Stimulated activated CD4-positive, alpha-beta T cell treated with anti-CD3 and anti-CD28 coated beads, Interleukin-15, amount 100 ng/mL, for 48 hours (primary cell): ENCODE data around the gene SEC22C.
A peak's percentile ranks its signal among the peaks of the same experiment; 100 is the strongest.
"Not testable (repeated sequence)": the region's sequence is repeated elsewhere in the genome, so short reads cannot be mapped to it uniquely, and the experiment has no call there.

Experiments used
- DNase-seq, 2 donors: peaks; one replicate each; pipeline ENCODE4 v3.0.0-alpha.2; 2020; ENCODE audit warnings: low read depth in 2 of 2

SEC22C gene, protein sequence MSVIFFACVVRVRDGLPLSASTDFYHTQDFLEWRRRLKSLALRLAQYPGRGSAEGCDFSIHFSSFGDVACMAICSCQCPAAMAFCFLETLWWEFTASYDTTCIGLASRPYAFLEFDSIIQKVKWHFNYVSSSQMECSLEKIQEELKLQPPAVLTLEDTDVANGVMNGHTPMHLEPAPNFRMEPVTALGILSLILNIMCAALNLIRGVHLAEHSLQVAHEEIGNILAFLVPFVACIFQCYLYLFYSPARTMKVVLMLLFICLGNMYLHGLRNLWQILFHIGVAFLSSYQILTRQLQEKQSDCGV

DNA sequence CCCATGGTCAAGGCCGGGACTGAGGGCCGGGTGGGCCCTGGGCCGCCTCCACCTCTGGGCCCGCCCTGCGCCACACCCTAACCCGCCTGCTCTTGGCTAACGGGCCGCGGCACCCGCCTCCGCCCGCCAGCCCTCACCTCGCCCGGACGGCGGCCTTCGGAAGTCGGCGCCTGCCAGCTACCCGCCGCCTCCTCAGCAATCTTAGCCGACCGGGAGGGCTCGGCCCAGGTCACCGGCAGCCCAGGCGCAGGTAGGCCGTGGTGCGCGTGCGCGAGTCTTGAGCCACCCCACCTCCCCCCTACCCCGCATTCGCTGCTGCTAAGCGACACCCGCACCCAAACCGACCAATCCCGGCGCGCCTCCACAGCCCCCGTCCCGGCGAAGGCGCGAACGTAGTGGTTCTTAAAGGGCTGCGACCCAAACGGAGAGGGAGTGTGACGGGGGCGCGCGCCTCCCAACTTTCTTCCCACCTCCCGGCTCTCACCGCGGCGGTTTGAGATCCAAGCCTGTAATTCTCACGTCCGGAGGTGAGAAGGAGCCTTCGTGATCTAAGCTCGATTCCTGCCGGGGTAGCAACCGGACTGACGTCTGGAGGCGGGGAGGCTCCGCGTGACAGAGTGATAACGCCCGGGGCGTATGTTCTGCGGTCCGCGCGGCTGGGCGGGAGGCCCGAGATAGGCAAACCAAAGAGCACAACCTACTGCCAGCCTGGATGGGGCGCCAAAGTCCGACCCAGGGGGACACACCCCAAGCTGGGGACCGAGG lies at the start of gene SEC22C:
Gene SEC22C, minus strand, starts transcription at position 259 of the 765 bp plus-strand sequence. CDS start 12,921 bp downstream, outside the sequence.
- DNase-seq = peak; percentile 92 to 95

- DNase-seq = no peak
These were observed 31.7 kb upstream of the SEC22C start for GRCh38 chr3:42613462-42613861.

DNA sequence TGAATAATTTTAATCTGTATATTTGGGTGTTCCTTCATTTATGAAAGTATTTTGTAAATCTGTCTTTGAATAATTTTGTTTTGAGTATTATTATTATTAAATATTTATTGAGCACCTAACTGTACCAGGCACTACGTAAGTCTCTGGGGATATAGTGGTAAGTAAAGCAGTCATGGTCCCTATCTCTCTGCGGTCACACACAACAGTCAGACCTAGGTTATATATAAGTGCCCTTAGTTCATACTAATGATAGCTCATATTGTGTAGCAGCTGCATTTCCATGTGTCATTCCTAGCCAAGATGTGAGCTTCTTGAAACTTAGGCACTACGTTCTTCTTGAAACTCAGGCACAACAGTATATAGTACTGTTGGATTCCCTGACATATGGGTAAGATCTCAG lies 31.2 kb upstream of the SEC22C start:
- DNase-seq = no peak

DNA sequence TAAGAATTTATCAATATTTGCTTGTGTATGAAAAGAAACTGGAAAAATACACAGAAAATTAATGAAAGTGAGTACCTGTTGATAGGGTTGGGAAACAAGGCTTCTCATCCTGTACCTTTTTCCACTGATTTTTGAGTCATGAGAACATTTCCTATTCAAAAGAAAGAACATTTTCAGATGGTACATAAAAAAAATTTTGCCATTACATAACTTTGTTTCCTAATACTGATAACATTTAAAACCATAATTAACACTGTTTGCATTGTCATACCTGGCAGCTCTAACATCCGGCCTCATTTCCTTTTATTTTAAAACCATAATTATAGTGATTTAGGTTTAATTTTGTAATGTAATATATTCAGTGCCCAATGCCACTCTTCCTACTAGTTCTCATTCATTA lies 30.4 kb upstream of the SEC22C start:
- no peak for DNase-seq

GRCh38 chr3:42610976-42611375 lies 29.2 kb upstream of the SEC22C start:
- no peak for DNase-seq

DNA sequence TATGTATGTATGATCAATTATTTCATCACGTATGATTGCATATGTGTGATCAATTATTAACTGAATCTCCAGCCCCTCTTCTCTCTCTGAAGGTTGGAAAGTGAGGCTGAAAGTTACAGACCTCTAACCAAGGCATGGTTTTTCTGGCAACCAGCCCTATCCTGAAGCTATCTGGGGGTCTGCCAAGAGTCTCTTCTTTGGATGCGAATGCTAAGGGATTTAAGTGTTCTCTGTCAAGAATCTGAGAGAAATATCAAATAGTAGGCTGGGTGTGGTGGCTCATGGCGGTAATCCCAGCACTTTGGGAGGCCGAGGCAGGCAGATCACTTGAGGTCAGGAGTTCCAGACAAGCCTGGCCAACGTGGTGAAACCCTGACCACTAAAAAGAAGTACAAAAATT lies 26.8 kb upstream of the SEC22C start:
- no peak for DNase-seq

DNA sequence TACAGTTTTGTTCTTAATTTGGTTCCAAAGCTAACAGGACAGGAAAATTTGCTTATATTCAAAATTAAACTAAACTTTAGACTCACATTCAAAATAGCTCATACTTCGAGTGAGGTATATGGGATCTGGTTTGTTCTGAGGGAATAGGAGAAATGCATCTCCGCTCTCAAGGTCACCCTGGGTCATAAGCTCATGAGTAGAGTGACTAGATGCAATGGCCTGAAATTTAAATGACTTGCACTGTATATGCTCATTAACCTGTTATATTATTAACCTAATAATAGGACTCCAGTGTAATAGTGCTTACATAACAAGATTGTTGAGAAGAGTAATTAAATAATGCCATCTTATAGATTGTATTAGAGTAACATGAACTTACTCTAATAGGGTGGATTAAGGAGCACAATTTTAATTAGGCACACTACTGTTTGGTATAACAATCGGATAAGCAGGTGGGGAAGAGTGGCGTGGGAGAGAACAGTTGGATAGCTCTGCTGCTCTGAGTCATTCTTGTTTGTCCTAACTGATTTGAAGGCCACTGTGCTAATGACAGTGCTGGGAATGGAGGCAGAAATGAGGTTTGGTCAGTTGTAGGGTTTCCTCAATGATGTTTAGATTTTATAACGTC lies 23.9 kb upstream of the SEC22C start:
- no peak for DNase-seq

- no peak for DNase-seq
These were observed 21.2 kb upstream of the SEC22C start for GRCh38 chr3:42602961-42603360.

DNA sequence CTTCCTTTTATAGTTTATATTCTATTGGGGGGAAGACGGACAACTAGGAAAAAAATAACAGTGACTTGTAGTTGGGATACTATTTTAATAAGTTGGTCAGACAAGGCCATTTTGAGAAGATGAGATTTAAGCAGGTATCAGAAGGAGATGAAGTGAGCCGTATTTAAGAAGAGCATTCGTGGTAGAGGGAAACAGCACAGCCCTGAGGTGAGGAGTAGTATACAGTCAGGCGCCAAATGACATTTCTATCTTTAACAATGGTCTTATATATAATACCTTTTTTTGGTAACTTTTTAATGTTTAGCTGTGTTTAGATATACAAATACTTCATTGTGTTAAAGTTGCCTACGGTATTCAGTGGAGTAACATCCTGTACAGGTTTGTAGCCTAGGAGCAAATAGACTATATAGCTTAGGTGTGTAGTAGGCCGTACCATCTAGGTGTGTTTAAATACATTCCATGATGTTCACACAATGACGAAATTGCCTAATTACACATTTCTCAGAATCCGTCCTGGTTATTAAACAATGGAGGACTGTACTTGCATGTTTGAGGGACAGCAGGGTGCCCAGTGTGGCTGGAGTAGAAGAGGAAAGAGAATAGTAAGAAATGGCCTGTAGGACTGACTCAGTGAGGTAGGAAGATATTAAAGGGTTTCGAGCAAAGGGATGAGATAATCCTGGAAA lies 20.3 kb upstream of the SEC22C start:
- DNase-seq = no peak

DNA sequence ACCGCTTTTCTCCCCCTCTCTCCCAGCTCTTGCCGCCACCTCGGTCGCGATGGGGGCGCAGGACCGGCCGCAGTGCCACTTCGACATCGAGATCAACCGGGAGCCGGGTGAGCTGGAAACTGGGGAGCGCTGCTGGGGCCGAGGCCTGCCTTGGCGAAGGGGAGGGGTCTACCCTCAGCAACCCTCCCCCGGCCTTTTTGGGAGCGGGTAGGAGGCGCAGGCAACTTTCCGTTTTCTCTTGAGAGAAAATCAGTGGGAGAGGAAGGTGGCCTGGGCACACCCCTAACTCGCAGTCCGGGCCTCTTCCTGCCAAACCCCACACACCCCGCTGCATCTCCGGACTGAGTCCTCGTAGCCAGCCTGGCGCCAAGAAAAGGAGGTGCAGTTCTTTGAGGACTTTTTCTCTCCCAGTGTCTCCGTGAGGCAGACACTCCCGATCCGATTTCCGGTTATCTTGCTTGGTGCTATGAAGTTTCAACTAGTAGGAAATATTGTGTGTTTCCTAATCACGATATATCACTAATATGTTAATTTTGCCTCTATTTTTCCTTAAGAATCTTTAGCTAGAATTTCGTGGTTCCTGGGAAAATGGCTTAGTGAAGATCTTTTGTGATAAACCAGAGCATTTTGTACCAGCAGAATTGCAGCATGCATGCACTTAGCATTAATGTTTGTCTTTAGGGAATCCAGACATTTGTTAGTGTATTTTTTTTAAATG lies 19.4 kb upstream of the SEC22C start:
- peak; percentile 41 to 52 for DNase-seq

GRCh38 chr3:42600111-42600957 lies 18.6 kb upstream of the SEC22C start, which contains the start of gene NKTR:
Gene NKTR, plus strand, starts transcription at chr3:42600686. Its CDS starts 321 bp downstream, at chr3:42601007.
- DNase-seq = peak; percentile 98 to 99

DNA sequence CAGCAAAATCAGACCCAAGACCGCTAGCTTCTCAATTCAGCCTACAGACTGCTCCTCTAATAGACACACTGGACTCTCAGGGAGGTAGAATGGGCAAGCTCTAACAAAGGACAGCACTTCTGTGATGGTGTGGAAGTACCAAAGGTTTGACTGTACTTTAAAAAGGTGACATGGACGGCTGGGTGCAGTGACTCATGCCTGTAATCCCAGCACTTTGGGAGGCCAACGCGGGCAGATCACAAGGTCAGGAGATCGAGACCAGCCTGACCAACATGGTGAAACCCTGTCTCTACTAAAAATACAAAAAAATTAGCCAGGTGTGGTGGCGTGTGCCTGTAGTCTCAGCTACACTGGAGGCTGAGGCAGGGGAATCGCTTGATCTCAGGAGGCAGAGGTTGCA lies 15.3 kb upstream of the SEC22C start:
- DNase-seq = not testable (repeated sequence)

DNA sequence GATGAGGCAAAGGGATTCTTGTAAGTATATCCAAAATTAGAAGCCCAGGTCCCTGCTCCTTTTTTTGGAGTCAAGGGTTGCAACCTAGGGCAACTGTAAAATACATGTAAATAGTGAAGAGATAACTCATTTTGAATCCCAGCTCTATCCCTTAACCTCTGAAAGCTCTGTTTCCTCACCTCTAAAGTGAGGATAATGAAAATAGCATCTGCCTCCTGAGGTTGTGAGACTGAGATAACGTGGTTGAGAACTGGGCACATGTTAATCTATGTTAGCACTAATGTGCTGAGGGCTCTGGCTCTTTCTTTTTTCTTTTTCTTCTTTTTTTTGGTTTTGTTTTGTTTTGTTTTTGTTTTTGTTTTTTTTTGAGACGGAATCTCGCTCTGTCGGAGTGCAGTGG lies 13.9 kb upstream of the SEC22C start:
- DNase-seq = no peak

DNA sequence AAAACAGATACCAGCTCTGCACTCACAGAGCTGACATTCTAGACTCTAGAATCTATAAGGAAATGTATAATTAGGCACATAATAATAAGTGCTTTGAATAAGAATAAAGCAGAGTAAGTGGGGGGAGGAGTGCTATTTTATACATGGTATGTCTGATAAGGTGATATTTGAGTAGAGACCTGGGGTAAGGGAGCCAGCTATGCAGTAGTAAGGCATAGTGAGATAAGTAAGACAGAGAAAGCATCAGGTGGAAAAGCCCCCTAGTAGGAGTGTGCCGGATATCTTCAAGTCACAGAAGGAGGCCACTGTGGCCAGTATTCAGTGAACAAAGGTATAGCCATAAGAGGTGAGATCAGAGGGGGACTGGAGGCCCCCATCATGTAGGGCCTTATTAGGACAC lies 11.9 kb upstream of the SEC22C start:
- DNase-seq = no peak

DNA sequence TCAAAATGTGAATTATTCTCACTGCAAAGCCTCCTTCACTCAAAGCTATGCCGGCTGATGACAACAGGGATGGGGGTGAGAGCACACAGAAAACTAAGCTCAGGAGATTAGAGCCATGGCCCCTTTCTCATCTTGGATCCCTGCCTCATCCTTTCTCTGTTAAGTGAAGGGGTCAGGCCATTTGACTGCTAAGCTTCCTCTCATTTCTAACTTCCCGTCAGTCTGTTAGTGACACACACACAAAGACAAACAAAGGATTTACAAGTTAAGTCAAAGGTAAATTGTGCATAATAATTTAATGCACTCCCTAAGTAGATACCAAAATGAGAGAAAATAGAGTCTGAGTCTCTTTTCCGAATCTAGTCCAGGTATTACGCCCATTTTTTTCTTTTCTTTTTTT lies 10.0 kb upstream of the SEC22C start:
- no peak for DNase-seq

DNA sequence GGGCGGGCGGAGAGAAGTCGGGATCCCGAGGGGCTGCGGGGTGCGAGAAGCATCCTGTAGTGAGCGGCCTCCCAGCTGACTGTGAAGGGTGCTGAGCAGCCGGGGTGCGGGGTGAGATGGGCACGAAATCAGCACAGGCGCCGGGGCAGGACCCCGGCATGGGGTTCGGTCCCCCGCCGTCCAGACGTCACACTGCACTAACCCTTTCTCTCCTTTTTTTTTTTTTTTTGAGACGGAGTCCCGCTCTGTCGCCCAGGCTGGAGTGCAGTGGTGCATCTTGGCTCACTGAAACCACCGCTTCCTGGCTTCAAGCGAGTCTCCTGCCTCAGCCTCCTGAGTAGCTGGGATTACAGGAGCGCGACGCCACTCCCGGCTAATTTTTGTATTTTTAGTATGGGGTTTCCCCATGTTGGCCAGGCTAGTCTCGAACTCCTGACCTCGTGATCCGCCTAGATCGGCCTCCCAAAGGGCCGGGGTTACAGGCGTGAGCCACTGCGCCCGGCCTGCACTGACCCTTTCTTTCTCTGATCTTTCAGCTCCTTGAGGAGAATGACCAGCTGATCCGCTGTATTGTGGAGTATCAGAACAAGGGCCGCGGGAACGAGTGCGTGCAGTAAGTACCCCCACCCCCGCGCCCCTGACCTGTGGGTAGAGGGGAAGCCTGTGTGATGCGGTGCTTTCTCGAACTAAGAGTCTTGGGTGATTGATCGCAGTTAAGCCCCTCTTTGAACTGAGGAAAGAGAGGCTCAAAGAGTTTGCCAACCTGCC lies 9.4 kb upstream of the SEC22C start:
- no peak for DNase-seq

DNA sequence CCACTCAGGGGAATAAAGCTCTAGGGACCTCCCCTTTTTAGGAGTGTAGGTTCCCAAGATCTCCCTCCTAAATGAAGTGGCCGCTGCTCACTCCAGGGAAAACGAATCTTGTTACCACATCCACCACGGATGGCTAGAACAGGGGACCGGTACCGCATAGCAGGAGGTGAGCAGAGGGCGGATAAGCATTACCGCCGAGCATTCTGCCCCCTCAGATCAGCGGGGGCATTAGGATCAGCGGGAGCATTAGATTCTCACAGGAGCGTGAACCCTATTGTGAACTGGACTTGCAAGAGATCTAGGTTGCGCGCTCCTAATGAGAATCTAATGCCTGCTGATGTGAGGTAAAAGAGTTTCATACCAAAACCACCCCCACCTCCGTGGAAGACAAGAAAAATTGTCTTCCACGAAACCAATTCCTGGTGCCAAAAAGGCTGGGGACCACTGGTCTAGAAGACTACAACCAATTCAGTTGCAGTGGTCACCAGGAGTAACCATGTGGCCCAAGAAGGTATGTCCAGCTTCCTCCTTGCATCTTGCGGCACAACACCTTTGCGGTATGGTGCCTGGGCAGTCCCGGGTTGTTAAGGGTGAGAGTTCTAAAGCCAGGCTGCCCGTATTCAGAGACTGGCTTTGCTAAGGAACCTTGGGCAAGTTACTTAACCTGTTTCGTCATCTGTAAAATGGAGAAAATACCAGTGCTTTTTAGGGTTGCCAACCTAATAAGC lies 7.8 kb upstream of the SEC22C start:
- no peak for DNase-seq

DNA sequence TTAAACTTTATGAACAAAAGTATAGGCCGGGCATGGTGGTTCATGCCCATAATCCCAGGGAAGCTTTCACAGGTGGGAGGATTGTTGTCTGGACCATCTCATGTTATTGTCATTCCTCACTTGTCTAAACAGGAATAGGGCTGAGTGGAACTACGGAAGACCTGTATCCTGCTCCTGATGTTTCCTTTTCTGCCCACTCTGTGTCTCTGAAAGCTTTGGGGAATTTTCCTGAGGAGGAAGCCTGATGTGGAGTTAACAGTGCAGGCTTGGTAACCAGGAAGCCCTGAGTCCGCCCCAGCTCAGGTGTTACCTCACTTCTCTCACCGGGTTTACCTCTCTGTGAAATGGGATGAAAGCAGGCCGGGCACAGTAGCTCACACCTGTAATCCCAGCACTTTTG lies 6.9 kb upstream of the SEC22C start:
- no peak for DNase-seq

- no peak for DNase-seq
These were observed 805 bp upstream of the SEC22C start for GRCh38 chr3:42582474-42583070.
